ENCODE data around the gene EVC.

The EVC gene

GRCh38 chr4:5784021-5784420 is 73.0 kb downstream of the EVC start:
- TF ChIP-seq FOXP2 (optimal IDR thresholded peaks at IDR 0.05; ENCODE audit: borderline replicate concordance, extremely low read depth, extremely low read length, insufficient read depth) (no peak), TAF1 (IDR thresholded peaks at IDR 0.05; ENCODE audit: borderline replicate concordance, insufficient read depth, low read length) (no peak), SIN3A (IDR thresholded peaks at IDR 0.05; ENCODE audit: borderline replicate concordance, insufficient read depth, low read length) (no peak), POLR2AphosphoS5 (IDR thresholded peaks at IDR 0.05; ENCODE audit: low read depth, low read length) (no peak)
- TF ChIP-seq, protein P1, sequence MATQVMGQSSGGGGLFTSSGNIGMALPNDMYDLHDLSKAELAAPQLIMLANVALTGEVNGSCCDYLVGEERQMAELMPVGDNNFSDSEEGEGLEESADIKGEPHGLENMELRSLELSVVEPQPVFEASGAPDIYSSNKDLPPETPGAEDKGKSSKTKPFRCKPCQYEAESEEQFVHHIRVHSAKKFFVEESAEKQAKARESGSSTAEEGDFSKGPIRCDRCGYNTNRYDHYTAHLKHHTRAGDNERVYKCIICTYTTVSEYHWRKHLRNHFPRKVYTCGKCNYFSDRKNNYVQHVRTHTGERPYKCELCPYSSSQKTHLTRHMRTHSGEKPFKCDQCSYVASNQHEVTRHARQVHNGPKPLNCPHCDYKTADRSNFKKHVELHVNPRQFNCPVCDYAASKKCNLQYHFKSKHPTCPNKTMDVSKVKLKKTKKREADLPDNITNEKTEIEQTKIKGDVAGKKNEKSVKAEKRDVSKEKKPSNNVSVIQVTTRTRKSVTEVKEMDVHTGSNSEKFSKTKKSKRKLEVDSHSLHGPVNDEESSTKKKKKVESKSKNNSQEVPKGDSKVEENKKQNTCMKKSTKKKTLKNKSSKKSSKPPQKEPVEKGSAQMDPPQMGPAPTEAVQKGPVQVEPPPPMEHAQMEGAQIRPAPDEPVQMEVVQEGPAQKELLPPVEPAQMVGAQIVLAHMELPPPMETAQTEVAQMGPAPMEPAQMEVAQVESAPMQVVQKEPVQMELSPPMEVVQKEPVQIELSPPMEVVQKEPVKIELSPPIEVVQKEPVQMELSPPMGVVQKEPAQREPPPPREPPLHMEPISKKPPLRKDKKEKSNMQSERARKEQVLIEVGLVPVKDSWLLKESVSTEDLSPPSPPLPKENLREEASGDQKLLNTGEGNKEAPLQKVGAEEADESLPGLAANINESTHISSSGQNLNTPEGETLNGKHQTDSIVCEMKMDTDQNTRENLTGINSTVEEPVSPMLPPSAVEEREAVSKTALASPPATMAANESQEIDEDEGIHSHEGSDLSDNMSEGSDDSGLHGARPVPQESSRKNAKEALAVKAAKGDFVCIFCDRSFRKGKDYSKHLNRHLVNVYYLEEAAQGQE (IDR thresholded peaks at IDR 0.05; ENCODE audit: insufficient read depth in 1 of 2, low read depth in 2 of 2, low read length in 2 of 2), result no peak

DNA sequence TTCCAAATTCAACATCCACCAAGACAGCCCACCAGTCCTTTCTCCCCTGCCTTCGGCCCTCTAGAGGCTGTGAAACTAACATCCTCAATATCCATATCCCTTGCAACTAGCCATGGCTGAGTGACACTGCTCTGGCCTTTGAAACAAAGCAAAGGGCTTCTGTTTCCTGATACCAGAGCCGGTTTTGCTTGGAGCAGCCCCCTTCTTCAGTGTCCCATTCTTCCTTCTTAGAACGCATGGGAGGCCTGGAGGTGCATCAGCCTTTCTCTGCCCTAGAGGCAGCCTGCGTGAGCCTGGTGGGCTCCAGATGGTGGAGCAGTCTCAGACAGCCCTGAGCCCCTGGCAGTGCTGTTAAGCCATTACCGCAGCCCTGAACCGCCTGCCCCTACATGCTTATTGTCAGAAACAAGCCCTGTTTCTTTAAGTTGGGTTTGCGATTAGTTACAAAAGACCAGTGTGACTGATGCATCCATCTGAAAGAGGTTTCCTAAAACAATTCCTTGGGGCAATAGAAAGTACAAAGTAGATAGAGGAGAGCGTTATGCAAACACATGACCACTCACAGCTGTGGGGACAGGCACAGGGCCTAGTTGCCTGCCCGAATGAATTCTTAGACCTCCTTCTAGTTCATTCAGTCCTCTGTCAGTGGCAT is 74.1 kb downstream of the EVC start:
- TF ChIP-seq SIN3A (IDR thresholded peaks at IDR 0.05; ENCODE audit: borderline replicate concordance, insufficient read depth, low read length), result no peak
- TF ChIP-seq TAF1 (IDR thresholded peaks at IDR 0.05; ENCODE audit: borderline replicate concordance, insufficient read depth, low read length), result no peak
- TF ChIP-seq FOXP2 (optimal IDR thresholded peaks at IDR 0.05; ENCODE audit: borderline replicate concordance, extremely low read depth, extremely low read length, insufficient read depth), result no peak
- TF ChIP-seq, protein P1 (IDR thresholded peaks at IDR 0.05; ENCODE audit: insufficient read depth in 1 of 2, low read depth in 2 of 2, low read length in 2 of 2), result no peak
- no peak for TF ChIP-seq POLR2AphosphoS5 (IDR thresholded peaks at IDR 0.05; ENCODE audit: low read depth, low read length)

GRCh38 chr4:5785806-5786680 is 75.0 kb downstream of the EVC start:
- TF ChIP-seq FOXP2 (optimal IDR thresholded peaks at IDR 0.05; ENCODE audit: borderline replicate concordance, extremely low read depth, extremely low read length, insufficient read depth) (no peak), SIN3A (IDR thresholded peaks at IDR 0.05; ENCODE audit: borderline replicate concordance, insufficient read depth, low read length) (no peak), TAF1 (IDR thresholded peaks at IDR 0.05; ENCODE audit: borderline replicate concordance, insufficient read depth, low read length) (no peak), POLR2AphosphoS5 (IDR thresholded peaks at IDR 0.05; ENCODE audit: low read depth, low read length) (no peak)
- TF ChIP-seq, protein P1 (IDR thresholded peaks at IDR 0.05; ENCODE audit: insufficient read depth in 1 of 2, low read depth in 2 of 2, low read length in 2 of 2), result no peak

GRCh38 chr4:5787311-5787710 is 76.3 kb downstream of the EVC start:
- TF ChIP-seq, protein P1 (IDR thresholded peaks at IDR 0.05; ENCODE audit: insufficient read depth in 1 of 2, low read depth in 2 of 2, low read length in 2 of 2), result no peak
- TF ChIP-seq POLR2AphosphoS5 (IDR thresholded peaks at IDR 0.05; ENCODE audit: low read depth, low read length), result no peak
- TF ChIP-seq FOXP2 (optimal IDR thresholded peaks at IDR 0.05; ENCODE audit: borderline replicate concordance, extremely low read depth, extremely low read length, insufficient read depth), result no peak
- TF ChIP-seq SIN3A (IDR thresholded peaks at IDR 0.05; ENCODE audit: borderline replicate concordance, insufficient read depth, low read length), result no peak
- TF ChIP-seq TAF1 (IDR thresholded peaks at IDR 0.05; ENCODE audit: borderline replicate concordance, insufficient read depth, low read length), result no peak
